Mesodermal cell (in vitro differentiated cells): ENCODE data around the gene ZNF536.

Experiments used
- H3K27ac ChIP-seq: 2 replicates; pipeline ENCODE4 v1.7.0; 2013; ENCODE audit warnings: mild to moderate bottlenecking, low read depth, low read length, moderate library complexity; ENCODE audit not compliant: severe bottlenecking
- H3K36me3 ChIP-seq: 2 replicates; pipeline ENCODE4 v1.7.1; 2013; ENCODE audit warnings: mild to moderate bottlenecking, low read length, moderate library complexity; ENCODE audit not compliant: control insufficient read depth, insufficient read depth
- H3K4me1 ChIP-seq: one replicate; pipeline ENCODE4 v1.7.1; 2013; ENCODE audit warnings: mild to moderate bottlenecking, low read length; ENCODE audit not compliant: insufficient read depth, control insufficient read depth, poor library complexity, severe bottlenecking
- H3K4me3 ChIP-seq: 2 replicates; pipeline ENCODE4 v1.7.0; 2013; ENCODE audit warnings: low read length, control low read depth, mild to moderate bottlenecking; ENCODE audit not compliant: insufficient read depth, poor library complexity, severe bottlenecking; ENCODE audit errors: extremely low read depth
- H3K9me3 ChIP-seq: 2 replicates; pipeline ENCODE4 v1.7.1; 2013; ENCODE audit warnings: mild to moderate bottlenecking, low read length, moderate library complexity; ENCODE audit not compliant: control insufficient read depth
- WGBS, 2 experiments: methylation state at CpG; one replicate each; pipeline ENCODE4 v1.1.5; 2013; ENCODE audit warnings: missing lambda C conversion rate in 2 of 2; ENCODE audit not compliant: insufficient coverage in 2 of 2; 5-methylcytosine and 5-hydroxymethylcytosine counted together

ZNF536 gene

GRCh38 chr19:30357580-30357954 is 14.6 kb upstream of the ZNF536 start:
- no peaks in the 10 kb centered on the region for H3K4me1 ChIP-seq
- no peaks in the 10 kb centered on the region for H3K36me3 ChIP-seq
- 82 to 87% methylated on average over 4 of the region's 5 CpGs for WGBS, 2 experiments
- no peak overlapping the region for H3K27ac ChIP-seq
- H3K9me3 ChIP-seq, result no peaks in the 10 kb centered on the region
- H3K4me3 ChIP-seq, result no peak overlapping the region

GRCh38 chr19:30358319-30358718 is 13.9 kb upstream of the ZNF536 start:
- WGBS, 2 experiments, result 69 to 100% methylated on average over 2 of the region's 3 CpGs
- Histone ChIP-seq H3K4me1 (no peaks in the 10 kb centered on the region), H3K27ac (no peak overlapping the region), H3K9me3 (no peaks in the 10 kb centered on the region), H3K4me3 (no peak overlapping the region), H3K36me3 (no peaks in the 10 kb centered on the region)

GRCh38 chr19:30358821-30359580 is 13.2 kb upstream of the ZNF536 start:
- Histone ChIP-seq H3K4me1 (no peaks in the 10 kb centered on the region), H3K36me3 (no peaks in the 10 kb centered on the region), H3K27ac (no peak overlapping the region), H3K9me3 (no peaks in the 10 kb centered on the region), H3K4me3 (no peak overlapping the region)
- 91 to 94% methylated on average over 9 to 11 of the region's 13 CpGs for WGBS, 2 experiments

- no peaks in the 10 kb centered on the region for H3K9me3 ChIP-seq
- WGBS, 2 experiments, result 92 to 94% methylated on average over 2 to 6 of the region's 9 CpGs
Observed at GRCh38 chr19:30359936-30360335, 12.2 kb upstream of the ZNF536 start.

GRCh38 chr19:30360376-30361106 is 11.6 kb upstream of the ZNF536 start:
- WGBS, 2 experiments, result 79 to 85% methylated on average over 15 to 16 of the region's 18 CpGs
- H3K27ac ChIP-seq, result no peak overlapping the region
- no peaks in the 10 kb centered on the region for H3K36me3 ChIP-seq
- no peaks in the 10 kb centered on the region for H3K9me3 ChIP-seq
- no peaks in the 10 kb centered on the region for H3K4me1 ChIP-seq
- no peak overlapping the region for H3K4me3 ChIP-seq

More at GRCh38 chr19:30359936-30360335, 12.2 kb upstream of the ZNF536 start:
- no peaks in the 10 kb centered on the region for H3K36me3 ChIP-seq
- no peak overlapping the region for H3K4me3 ChIP-seq
- H3K4me1 ChIP-seq, result no peaks in the 10 kb centered on the region
- H3K27ac ChIP-seq, result no peak overlapping the region

GRCh38 chr19:30361107-30361447 is 11.1 kb upstream of the ZNF536 start:
- Histone ChIP-seq H3K4me1 (no peaks in the 10 kb centered on the region), H3K9me3 (no peaks in the 10 kb centered on the region), H3K36me3 (no peaks in the 10 kb centered on the region), H3K27ac (no peak overlapping the region), H3K4me3 (no peak overlapping the region)
- WGBS, 2 experiments, result 88 to 90% methylated on average over 4 of the region's 4 CpGs

- H3K4me1 ChIP-seq, result no peaks in the 10 kb centered on the region
- H3K9me3 ChIP-seq, result no peaks in the 10 kb centered on the region
- 91 to 96% methylated on average over 10 of the region's 13 CpGs for WGBS, 2 experiments
- H3K27ac ChIP-seq, result no peak overlapping the region
- H3K36me3 ChIP-seq, result no peaks in the 10 kb centered on the region
- H3K4me3 ChIP-seq, result no peak overlapping the region
Observed at GRCh38 chr19:30361721-30362120, 10.5 kb upstream of the ZNF536 start.

GRCh38 chr19:30362156-30362754 is 9.9 kb upstream of the ZNF536 start:
- H3K4me3 ChIP-seq, result no peak overlapping the region

GRCh38 chr19:30363073-30363472 is 9.1 kb upstream of the ZNF536 start:
- H3K4me1 ChIP-seq, result no peaks in the 10 kb centered on the region
- H3K27ac ChIP-seq, result no peak overlapping the region
- no peaks in the 10 kb centered on the region for H3K9me3 ChIP-seq
- H3K4me3 ChIP-seq, result no peak overlapping the region
- H3K36me3 ChIP-seq, result no peaks in the 10 kb centered on the region
- WGBS, 2 experiments, result 92 to 97% methylated on average over 8 to 10 of the region's 11 CpGs

More at GRCh38 chr19:30362156-30362754, 9.9 kb upstream of the ZNF536 start:
- Histone ChIP-seq H3K9me3 (no peaks in the 10 kb centered on the region), H3K27ac (no peak overlapping the region), H3K4me1 (no peaks in the 10 kb centered on the region), H3K36me3 (no peaks in the 10 kb centered on the region)
- 93 to 95% methylated on average over 4 to 5 of the region's 6 CpGs for WGBS, 2 experiments

GRCh38 chr19:30364866-30365800 is 7.1 kb upstream of the ZNF536 start:
- Histone ChIP-seq H3K36me3 (no peaks in the 10 kb centered on the region), H3K4me1 (no peaks in the 10 kb centered on the region), H3K9me3 (no peaks in the 10 kb centered on the region), H3K27ac (no peak overlapping the region), H3K4me3 (no peak overlapping the region)
- 68 to 73% methylated on average over 8 to 9 of the region's 10 CpGs for WGBS, 2 experiments
